ENCODE results near the gene ABI3BP.
"Not testable (repeated sequence)": the region's sequence is repeated elsewhere in the genome, so short reads cannot be mapped to it uniquely, and the experiment has no call there.

The ABI3BP gene

DNA sequence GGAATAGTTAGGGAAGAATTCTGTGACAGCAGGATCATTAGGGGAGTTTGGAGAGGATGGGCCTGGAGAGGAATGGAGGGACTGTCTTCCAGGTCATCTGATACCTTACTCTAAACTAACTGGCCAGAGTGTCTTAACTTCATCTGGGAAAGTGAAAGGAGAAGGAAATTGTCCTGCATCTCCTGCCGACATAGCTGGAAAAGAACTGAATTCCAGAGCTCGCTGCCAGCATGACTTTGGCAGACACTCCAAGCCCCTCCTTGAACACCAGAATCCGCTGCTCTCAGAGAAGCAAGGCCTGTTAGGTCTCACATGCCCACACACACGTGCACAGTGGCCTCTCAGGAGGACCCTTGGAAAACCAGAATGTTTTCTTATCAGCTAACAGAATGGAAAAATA is 10.5 kb downstream of the ABI3BP start:
- DNase-seq: no peak

DNA sequence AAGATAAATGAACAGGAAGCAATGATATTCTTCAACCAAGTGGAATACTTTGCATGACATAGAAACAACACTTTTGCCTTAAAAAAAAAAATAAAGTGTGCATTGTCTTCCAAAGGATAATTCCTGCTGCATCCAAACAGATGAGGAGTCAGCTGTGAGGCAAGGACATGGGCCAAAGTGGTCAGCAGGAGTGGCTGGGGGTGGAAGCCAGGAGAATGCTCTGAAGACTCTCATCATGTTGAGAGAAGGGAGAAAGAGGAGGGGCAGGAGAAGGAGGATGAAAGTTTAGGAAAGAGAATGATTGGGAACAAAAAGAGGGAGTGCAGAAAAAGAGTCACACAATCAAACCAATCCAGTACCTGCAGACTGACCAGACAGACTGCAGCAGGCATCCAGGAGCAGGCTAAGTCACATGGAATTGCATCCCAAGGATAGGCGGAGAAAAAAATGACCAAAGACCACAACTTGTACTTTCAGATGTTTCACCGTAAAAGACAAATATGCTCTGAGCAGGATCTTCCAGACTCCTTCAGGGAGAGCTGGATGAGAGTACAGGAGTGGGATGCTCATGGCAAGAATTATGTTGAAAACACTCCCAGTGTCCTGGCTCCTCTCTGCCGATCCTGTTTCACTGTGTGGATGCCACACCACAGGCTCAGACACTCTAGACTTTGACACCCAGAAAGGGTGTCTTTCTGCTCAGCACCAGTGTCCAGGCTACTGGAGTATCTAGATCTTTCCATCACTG is 11.9 kb downstream of the ABI3BP start:
- no peak for DNase-seq

DNA sequence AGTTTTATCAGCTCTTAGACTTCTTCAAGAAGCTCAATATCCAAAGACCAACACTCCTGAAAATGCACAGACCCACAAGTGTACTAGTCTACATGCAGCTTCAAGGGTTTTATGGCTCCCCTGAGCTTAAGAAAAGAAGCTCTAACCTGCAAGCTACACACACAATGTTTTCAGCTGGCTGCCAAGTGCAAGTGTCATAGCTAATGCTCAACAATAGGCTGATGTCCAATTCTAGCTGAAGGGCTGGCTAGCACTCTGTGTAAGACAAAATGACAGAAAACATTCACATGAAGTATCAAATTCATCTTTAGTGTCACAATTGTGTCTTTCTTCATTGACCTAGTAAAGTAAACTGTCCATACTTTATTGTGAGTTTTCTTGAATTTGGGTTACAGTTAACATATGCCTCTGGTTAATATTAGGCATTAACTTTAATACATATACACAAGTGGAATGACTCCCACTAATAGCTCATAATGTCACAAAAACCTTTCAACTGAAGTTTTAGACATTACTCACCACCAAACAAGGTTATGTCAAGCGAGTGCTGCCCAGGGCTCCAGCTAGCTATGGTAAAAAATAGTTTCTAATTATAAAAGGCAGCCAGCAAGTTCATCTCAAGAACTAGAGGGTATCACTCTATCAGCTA is 15.1 kb downstream of the ABI3BP start:
- no peak for DNase-seq

DNA sequence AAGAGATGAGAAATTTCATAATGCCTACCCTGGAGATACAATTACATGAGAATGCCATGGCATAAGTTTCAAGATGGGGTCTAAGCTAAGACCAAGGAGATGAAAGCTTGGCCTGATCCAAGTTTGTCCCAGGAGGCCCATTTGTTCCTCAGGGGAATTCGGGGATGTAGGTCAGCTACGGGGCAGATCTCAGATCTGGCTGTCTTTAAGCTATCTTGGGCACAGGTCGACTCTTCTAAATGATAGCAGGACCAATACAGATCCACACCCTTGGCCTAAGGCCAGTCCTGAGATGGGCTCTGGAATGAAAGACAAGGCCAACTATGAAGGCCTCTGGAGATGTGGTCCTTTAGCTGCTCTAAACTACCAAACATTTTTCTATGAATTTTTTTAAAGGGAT is 16.6 kb downstream of the ABI3BP start:
- DNase-seq: no peak

DNA sequence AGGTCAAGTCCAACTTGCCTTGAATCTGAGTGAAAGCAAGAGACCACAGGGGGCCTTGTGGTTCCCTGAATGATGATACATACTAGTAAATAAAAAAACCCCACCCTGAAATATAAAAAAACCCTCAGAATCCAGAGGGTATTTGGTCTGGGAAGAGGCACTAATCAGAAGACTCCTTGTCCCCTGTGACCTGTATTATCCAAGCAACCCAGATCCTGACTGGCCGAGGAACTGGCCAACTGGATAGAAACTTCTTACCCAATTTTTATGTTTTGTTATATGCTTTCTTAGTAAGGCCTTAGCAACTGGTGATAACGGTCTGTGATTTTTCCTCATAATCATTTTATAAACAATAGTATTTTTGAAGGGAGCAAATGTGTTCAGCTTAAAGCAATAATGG is 17.5 kb downstream of the ABI3BP start:
- DNase-seq: no peak

GRCh38 chr3:100973594-100973993 is 19.6 kb downstream of the ABI3BP start:
- DNase-seq: no peak

DNA sequence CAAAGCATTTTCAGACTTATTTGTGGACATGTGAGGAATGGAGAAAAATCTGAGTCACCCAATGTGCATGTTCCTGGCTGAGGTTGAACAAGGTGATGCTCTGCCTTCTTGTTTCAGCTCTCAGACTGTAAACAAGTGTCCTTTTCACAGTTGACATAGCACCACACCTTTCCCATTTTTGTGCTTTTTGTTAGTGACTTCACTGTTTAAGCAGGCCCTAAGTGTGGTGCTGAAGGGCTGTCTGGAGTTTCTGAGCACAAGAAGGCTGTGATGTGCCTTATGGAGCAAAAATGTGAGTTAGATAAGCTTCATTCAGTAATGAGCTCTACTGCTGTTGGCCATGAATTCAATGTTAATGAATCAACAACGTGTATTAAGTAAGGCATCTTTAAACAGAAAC is 20.4 kb downstream of the ABI3BP start:
- DNase-seq: no peak

- DNase-seq: peak; percentile 24
Observed at GRCh38 chr3:100972301-100972844, 20.8 kb downstream of the ABI3BP start.

- DNase-seq: no peak
Observed at GRCh38 chr3:100971798-100972197, 21.4 kb downstream of the ABI3BP start.

DNA sequence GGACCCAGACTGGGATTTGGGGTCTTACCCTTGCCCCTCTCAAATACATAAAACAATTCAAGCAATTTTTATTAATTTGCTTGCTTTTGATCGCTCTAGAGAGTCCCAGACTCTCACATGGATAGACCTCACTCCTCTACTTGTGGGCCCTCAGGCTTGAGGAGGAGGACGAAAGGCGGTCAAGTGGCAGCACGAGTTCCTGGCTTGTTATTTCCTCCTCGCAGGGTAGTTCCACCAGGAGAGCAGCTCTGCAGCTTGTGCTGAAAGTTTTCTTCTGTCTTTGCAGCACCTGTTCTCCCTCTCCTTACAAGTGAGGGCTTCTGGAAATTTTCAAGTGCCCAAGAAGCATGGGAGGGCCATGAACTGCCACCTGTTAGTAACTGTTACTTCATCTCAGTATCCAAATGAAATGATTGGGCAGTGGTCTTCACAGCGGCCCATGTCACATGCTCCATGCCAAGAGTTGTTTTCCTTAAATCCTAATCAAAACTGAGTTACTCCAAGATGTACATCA is 22.7 kb downstream of the ABI3BP start:
- no peak for DNase-seq

- DNase-seq: no peak
Observed at GRCh38 chr3:100968932-100969906, 24.0 kb downstream of the ABI3BP start.

DNA sequence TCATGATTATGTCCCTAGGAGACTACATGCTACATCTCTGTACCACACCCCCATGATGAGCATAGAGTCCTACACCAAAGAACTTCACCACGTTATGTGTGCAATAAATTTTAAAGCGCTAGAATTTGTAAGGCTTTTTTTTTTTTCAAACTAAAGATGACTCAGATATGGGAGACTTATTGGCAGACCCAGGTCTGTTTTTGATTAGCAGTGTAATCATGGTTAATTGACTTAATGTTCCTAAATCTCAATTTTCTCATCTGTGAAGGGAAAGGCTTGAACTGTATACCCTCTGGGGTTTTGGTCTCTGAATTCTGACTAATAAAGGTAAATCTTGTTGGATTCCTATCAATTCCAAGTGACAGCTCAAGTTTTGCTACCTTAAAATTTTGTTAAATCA is 26.4 kb downstream of the ABI3BP start:
- DNase-seq: no peak

DNA sequence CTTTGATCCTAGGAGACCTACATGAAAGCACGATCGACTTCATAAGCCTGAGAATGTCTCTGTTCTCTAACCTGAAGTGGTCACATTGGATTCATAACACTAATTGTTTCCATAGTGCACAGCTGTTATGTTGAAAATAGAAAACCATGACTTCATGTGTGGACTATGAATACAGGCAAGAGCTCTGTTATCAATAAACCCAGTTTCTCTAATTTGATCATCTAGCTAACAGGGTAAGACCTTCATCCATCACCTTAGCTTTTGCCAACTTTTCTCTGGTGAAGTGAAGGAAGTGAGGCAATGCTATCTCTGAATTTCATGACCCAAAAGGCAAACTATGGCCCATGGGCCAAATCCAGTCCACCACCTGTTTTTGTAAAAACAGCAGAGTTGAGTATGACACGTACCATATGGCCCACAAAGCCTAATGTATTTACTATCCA is 27.2 kb downstream of the ABI3BP start:
- no peak for DNase-seq

DNA sequence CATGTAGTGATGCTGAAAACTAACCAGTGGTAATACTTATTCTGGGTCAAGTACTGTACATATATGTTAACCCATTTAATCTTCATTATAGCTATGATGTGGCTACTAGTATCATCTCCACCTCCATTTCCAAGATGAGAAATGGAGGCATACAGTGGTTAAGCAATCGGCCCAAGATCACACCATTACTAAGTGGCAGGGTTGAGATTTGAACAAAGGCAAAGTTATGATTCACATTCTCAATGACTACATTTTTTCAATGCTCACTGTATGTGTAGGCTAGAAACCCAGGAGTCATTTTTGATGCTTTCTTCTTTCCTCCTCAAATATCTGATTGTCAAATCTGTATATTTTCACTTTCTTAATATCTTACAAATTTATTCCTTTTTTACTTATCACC is 30.2 kb downstream of the ABI3BP start:
- no peak for DNase-seq

GRCh38 chr3:100957261-100957986 is 35.8 kb downstream of the ABI3BP start:
- DNase-seq: no peak

- DNase-seq: no peak
Observed at GRCh38 chr3:100956276-100956675, 36.9 kb downstream of the ABI3BP start.

DNA sequence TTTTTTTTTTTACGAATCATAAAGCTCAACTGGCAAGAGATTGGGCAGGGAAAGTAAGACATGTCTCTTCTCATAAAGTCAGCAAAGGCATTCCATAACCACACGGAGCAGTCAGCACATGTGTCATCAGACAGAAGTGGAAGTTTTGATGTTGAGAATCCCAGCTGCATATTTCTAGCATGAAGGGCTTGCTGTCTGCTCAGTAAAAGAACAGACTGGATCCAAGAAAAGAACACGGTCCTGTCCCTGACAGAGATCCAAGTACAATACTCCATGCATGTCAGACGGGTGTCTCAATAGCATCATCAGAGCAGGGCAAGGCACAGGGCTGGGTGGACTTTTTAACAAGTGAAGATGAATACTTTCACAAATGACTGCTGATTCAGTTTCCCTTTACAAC is 38.2 kb downstream of the ABI3BP start:
- DNase-seq: no peak

- DNase-seq: no peak
Observed at GRCh38 chr3:100954199-100954935, 38.9 kb downstream of the ABI3BP start.

DNA sequence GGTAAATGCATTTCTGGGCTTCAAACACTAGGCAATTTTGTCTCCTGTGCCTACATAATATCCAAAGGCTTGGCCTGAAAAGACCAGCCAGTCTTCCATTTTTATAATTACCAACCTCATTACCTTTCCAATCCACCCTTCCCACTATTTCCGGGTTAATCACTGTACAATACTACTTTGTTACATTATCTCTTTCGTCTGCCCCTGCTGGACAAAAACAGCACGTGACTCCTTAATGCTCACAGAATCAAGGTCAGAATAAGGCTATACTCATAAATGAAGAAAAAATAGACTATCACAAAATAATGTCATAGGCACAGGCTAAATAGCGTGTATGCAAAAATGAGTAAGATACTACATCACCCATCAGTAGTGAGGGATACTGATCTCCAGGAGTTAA is 40.1 kb downstream of the ABI3BP start:
- DNase-seq: no peak

- no peak for DNase-seq
Observed at GRCh38 chr3:100947119-100947518, 46.1 kb downstream of the ABI3BP start.

- not testable (repeated sequence) for DNase-seq
Observed at GRCh38 chr3:100946096-100946495, 47.1 kb downstream of the ABI3BP start.

- DNase-seq: no peak
Observed at GRCh38 chr3:100941451-100941850, 51.8 kb downstream of the ABI3BP start.

Measured in NCI-H1417 treated with DMSO at 0.1 percent for 48 hours (cell line).